Astrocyte of the spinal cord (primary cell): ENCODE results near the gene GPRC5D.
A peak's percentile ranks its signal among the peaks of the same experiment; 100 is the strongest.

Source experiments
- DNase-seq: peaks from one replicate; pipeline ENCODE4 v3.0.0; 2011; ENCODE audit warnings: low read depth, low spot score
- H3K4me3 ChIP-seq: 2 replicates; pipeline ENCODE4 v1.5.1; 2011; ENCODE audit warnings: low read depth, mild to moderate bottlenecking, low read length, moderate library complexity
- in situ Hi-C: cut with HindIII; loops from 2 replicates; pipeline ENCODE4 v1.10.0; 2017; ENCODE audit warnings: low sequenced_read_pairs
- TF ChIP-seq, protein P1 (sequence below): IDR thresholded peaks from 2 replicates; pipeline ENCODE4 v1.5.1; 2012; ENCODE audit warnings: low read depth, mild to moderate bottlenecking, low read length, inconsistent platforms

GPRC5D gene

DNA sequence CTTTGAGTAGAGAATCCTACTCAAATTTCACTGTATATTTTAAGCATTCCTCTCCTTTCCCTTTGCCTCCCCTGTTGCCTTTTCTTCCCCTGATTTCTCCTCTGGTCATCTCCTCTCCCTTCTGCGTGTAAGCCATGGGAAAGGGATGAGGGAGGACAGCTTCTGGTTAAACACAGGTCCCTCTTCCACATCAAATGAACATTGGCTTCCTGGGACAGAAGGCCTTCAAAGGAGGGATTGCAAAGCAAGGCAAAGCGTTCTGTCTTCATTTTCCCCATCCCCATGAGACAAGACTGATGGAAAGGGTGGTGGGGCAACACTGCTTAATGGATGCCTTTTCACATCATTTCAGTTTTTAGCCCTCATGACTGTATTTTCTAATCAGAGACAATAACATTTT is 34.5 kb downstream of the GPRC5D start:
- no peak overlapping the region for H3K4me3 ChIP-seq
- TF ChIP-seq, protein P1, sequence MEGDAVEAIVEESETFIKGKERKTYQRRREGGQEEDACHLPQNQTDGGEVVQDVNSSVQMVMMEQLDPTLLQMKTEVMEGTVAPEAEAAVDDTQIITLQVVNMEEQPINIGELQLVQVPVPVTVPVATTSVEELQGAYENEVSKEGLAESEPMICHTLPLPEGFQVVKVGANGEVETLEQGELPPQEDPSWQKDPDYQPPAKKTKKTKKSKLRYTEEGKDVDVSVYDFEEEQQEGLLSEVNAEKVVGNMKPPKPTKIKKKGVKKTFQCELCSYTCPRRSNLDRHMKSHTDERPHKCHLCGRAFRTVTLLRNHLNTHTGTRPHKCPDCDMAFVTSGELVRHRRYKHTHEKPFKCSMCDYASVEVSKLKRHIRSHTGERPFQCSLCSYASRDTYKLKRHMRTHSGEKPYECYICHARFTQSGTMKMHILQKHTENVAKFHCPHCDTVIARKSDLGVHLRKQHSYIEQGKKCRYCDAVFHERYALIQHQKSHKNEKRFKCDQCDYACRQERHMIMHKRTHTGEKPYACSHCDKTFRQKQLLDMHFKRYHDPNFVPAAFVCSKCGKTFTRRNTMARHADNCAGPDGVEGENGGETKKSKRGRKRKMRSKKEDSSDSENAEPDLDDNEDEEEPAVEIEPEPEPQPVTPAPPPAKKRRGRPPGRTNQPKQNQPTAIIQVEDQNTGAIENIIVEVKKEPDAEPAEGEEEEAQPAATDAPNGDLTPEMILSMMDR = no peak
- DNase-seq = no peak
- in situ Hi-C loops = no loop called here

DNA sequence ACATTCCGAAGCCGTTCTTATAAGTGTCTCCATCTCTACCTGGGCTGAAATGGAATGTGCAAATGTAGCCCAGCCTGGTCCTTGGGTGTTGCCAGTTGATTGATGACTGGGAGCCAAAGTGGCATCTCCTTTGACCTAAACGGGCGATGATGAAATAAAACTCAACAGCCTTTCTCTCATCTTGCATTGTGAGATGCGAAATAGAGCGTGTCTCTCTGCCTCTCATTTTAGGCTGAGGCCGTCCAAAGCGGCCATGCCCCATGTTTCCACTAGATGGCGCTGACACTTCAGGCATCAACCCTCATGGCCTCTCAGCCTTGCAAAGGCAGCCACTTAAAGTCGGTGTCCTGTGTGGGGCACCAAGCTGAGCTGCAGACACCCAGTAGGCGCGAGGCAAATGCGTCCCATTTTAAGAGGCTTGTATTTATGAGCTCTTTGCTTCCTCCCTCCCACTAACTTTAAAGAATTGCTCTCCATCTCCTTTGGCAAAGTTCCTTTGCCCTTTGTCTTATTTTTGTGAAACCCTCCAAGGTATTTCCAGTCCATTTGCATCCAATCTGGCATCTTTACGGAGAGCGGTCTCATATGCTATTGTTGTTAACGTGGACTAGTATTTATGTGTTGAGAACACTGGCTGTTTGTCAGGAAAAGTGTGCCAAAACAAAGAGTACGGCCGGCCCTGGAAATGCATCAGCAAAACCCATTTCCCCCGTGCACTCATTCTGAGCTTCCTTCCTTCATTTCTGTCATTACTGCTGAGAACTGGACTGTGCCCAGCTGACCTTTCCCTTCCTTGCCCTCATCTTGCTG is 35.6 kb downstream of the GPRC5D start:
- in situ Hi-C loops = no loop called here
- peak; percentile 82 for DNase-seq

DNA sequence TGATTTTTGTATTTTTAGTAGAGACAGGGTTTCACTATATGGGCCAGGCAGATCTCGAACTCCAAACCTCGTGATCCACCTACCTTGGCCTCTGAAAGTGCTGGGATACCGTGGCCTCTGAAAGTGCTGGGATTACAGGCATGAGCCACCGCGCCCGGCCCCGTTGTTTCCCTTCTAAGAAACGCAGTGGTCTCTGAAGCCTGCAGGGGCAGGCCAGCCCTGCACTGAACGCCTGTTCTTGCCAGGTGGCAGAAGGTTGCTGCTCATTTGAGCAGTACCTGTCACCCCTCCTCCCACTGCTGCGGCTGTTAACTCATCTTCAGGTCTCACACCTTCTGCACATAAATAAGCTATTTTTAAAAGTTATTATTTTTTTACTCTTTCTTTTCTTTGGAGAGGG is 36.3 kb downstream of the GPRC5D start:
- no peak for DNase-seq
- H3K4me3 ChIP-seq = no peak overlapping the region
- in situ Hi-C loops = no loop called here
- TF ChIP-seq, protein P1 = no peak

More for the DNA sequence above, 35.6 kb downstream of the GPRC5D start:
- TF ChIP-seq, protein P1 = peak; percentile 98
- no peak overlapping the region for H3K4me3 ChIP-seq

DNA sequence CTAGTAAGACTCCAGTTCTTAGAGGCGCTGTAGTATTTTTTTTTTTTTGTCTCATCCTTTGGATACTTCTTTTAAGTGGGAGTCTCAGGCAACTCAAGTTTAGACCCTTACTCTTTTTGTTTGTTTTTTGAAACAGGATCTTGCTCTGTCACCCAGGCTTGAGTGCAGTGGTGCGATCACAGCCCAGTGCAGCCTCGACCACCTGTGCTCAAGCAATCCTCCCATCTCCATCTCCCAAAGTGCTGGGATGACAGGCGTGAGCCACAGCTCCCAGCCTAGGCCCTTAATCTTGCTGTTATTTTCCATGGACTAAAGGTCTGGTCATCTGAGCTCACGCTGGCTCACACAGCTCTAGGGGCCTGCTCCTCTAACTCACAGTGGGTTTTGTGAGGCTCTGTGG is 39.3 kb downstream of the GPRC5D start:
- TF ChIP-seq, protein P1 = no peak
- in situ Hi-C loops = no loop called here
- no peak for DNase-seq
- H3K4me3 ChIP-seq = no peak overlapping the region

DNA sequence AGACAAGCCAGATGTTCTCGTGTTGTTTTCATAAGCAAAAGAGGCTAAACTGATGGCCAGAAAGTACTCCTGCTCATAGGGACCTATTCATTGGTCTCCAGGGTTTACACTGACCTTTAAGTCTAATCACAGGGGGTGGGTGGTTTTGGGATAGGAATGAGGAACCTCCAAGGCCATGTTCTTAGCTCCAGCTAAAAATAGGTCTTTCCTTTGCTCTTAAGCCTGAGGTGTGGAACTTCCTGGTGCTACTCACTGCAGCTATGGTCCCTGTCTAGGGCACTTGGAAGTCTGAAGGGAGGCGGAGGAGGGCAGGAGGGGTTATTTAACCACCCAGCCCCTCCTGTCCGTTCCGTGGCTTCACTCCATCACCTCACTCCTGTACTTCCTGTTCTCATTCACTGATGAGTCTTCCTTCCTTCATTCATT is 42.0 kb downstream of the GPRC5D start:
- in situ Hi-C loops = no loop called here
- TF ChIP-seq, protein P1 = no peak
- DNase-seq = no peak
- H3K4me3 ChIP-seq = no peak overlapping the region

DNA sequence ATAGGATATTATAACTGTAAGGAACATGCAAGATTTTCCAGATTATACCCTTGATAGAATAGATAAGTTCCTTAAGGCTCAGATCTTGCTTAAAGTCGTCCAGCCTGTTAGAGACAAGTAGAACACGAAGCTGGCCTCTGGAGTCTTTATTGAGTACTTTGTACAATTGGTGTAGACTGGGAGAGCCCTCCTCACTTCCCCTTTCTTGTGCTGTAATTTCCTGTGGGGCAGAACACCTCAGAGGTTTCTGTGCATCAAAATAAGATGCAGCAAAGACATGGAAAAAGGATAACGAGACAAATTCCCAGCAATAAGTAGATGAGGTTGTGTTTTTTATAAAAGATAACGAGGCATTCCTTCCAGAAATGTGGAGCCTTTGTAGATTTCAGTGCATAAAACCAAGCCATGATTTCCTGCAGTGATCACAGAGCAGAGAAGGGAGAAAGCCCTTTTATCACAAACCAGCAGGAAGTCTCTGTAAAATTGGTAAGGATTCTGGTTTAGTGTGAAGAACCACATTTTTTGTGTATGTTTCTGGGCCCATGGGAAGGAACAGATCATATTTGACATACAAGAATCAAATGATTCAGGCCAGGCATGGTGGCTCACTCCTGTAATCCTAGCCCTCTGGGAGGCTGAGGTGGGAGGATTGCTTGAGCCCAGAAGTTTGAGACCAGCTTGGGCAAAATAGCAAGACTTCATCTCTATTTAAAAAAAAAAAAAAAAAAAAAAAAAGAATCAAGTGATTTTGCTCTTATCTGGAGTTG is 42.6 kb downstream of the GPRC5D start:
- H3K4me3 ChIP-seq = no peak overlapping the region
- in situ Hi-C loops = no loop called here
- TF ChIP-seq, protein P1 = no peak
- no peak for DNase-seq
